ENCODE data around the gene DNAJC18.

Gene DNAJC18

DNA sequence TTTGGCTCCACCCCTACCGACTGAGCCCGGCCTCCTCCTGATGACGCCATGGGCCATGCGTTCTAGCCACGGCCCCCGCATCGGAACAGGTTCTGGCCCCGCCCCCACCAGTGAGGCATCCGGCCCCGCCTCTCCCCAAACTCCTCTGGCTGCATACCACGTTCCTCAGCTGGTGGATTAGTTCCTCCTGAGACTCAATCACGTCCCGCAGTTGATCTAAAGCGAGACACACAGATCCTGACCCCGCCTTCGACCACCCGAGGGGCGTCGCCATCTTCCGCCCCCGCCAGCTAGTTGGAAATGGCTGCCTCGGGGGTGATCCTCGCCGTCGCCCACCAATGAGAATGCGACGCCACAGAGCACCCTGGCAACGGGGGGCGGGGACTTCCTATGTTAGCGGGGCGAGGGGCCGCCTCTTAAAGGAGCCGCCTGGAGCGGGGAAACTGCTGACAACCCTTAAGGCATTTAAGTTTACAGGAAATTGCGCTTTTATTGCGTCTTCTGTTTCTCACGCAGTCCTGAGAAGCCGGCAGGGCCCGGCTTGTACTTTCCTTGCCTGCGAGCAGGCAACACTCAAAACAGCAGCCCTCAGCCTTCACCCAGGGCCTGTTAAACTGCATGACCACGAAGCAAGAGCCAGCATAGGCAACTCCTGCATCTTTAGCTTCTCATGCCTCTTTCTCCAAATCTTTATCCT lies 35.4 kb downstream of the DNAJC18 start, which contains the start of gene SPATA24 (continued):
- TF ChIP-seq, protein P1, sequence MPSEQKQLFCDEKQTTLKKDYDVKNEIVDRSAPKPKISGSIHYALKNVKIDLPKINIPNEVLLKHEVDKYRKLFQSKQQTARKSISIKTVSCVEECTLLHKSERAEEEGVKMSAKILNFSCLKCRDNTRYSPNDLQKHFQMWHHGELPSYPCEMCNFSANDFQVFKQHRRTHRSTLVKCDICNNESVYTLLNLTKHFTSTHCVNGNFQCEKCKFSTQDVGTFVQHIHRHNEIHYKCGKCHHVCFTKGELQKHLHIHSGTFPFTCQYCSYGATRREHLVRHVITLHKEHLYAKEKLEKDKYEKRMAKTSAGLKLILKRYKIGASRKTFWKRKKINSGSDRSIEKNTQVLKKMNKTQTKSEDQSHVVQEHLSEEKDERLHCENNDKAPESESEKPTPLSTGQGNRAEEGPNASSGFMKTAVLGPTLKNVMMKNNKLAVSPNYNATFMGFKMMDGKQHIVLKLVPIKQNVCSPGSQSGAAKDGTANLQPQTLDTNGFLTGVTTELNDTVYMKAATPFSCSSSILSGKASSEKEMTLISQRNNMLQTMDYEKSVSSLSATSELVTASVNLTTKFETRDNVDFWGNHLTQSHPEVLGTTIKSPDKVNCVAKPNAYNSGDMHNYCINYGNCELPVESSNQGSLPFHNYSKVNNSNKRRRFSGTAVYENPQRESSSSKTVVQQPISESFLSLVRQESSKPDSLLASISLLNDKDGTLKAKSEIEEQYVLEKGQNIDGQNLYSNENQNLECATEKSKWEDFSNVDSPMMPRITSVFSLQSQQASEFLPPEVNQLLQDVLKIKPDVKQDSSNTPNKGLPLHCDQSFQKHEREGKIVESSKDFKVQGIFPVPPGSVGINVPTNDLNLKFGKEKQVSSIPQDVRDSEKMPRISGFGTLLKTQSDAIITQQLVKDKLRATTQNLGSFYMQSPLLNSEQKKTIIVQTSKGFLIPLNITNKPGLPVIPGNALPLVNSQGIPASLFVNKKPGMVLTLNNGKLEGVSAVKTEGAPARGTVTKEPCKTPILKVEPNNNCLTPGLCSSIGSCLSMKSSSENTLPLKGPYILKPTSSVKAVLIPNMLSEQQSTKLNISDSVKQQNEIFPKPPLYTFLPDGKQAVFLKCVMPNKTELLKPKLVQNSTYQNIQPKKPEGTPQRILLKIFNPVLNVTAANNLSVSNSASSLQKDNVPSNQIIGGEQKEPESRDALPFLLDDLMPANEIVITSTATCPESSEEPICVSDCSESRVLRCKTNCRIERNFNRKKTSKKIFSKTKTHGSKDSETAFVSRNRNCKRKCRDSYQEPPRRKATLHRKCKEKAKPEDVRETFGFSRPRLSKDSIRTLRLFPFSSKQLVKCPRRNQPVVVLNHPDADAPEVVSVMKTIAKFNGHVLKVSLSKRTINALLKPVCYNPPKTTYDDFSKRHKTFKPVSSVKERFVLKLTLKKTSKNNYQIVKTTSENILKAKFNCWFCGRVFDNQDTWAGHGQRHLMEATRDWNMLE (tag by site-specific recombination; conservative IDR thresholded peaks at IDR 0.05; ENCODE audit: low read depth) = peak; percentile 16; the same call in 1 of the 2 replicates
- peak; percentile 40; the same call in 1 of the 2 replicates for TF ChIP-seq ZNF394 (tag by site-specific recombination; IDR thresholded peaks at IDR 0.05; ENCODE audit: borderline replicate concordance)
- TF ChIP-seq ZFP41 (tag by site-specific recombination; IDR thresholded peaks at IDR 0.05; ENCODE audit: borderline replicate concordance) = no peak
- TF ChIP-seq, protein P2, sequence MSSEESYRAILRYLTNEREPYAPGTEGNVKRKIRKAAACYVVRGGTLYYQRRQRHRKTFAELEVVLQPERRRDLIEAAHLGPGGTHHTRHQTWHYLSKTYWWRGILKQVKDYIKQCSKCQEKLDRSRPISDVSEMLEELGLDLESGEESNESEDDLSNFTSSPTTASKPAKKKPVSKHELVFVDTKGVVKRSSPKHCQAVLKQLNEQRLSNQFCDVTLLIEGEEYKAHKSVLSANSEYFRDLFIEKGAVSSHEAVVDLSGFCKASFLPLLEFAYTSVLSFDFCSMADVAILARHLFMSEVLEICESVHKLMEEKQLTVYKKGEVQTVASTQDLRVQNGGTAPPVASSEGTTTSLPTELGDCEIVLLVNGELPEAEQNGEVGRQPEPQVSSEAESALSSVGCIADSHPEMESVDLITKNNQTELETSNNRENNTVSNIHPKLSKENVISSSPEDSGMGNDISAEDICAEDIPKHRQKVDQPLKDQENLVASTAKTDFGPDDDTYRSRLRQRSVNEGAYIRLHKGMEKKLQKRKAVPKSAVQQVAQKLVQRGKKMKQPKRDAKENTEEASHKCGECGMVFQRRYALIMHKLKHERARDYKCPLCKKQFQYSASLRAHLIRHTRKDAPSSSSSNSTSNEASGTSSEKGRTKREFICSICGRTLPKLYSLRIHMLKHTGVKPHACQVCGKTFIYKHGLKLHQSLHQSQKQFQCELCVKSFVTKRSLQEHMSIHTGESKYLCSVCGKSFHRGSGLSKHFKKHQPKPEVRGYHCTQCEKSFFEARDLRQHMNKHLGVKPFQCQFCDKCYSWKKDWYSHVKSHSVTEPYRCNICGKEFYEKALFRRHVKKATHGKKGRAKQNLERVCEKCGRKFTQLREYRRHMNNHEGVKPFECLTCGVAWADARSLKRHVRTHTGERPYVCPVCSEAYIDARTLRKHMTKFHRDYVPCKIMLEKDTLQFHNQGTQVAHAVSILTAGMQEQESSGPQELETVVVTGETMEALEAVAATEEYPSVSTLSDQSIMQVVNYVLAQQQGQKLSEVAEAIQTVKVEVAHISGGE (tag by site-specific recombination; conservative IDR thresholded peaks at IDR 0.05; ENCODE audit: low read depth) = 0 out of 2 replicates have a peak, but pooled peaks have one; percentile 7
- TF ChIP-seq, protein P3, sequence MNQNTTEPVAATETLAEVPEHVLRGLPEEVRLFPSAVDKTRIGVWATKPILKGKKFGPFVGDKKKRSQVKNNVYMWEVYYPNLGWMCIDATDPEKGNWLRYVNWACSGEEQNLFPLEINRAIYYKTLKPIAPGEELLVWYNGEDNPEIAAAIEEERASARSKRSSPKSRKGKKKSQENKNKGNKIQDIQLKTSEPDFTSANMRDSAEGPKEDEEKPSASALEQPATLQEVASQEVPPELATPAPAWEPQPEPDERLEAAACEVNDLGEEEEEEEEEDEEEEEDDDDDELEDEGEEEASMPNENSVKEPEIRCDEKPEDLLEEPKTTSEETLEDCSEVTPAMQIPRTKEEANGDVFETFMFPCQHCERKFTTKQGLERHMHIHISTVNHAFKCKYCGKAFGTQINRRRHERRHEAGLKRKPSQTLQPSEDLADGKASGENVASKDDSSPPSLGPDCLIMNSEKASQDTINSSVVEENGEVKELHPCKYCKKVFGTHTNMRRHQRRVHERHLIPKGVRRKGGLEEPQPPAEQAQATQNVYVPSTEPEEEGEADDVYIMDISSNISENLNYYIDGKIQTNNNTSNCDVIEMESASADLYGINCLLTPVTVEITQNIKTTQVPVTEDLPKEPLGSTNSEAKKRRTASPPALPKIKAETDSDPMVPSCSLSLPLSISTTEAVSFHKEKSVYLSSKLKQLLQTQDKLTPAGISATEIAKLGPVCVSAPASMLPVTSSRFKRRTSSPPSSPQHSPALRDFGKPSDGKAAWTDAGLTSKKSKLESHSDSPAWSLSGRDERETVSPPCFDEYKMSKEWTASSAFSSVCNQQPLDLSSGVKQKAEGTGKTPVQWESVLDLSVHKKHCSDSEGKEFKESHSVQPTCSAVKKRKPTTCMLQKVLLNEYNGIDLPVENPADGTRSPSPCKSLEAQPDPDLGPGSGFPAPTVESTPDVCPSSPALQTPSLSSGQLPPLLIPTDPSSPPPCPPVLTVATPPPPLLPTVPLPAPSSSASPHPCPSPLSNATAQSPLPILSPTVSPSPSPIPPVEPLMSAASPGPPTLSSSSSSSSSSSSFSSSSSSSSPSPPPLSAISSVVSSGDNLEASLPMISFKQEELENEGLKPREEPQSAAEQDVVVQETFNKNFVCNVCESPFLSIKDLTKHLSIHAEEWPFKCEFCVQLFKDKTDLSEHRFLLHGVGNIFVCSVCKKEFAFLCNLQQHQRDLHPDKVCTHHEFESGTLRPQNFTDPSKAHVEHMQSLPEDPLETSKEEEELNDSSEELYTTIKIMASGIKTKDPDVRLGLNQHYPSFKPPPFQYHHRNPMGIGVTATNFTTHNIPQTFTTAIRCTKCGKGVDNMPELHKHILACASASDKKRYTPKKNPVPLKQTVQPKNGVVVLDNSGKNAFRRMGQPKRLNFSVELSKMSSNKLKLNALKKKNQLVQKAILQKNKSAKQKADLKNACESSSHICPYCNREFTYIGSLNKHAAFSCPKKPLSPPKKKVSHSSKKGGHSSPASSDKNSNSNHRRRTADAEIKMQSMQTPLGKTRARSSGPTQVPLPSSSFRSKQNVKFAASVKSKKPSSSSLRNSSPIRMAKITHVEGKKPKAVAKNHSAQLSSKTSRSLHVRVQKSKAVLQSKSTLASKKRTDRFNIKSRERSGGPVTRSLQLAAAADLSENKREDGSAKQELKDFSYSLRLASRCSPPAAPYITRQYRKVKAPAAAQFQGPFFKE (tag by site-specific recombination; IDR thresholded peaks at IDR 0.05; ENCODE audit: borderline replicate concordance) = no peak
- TF ChIP-seq, protein P4, sequence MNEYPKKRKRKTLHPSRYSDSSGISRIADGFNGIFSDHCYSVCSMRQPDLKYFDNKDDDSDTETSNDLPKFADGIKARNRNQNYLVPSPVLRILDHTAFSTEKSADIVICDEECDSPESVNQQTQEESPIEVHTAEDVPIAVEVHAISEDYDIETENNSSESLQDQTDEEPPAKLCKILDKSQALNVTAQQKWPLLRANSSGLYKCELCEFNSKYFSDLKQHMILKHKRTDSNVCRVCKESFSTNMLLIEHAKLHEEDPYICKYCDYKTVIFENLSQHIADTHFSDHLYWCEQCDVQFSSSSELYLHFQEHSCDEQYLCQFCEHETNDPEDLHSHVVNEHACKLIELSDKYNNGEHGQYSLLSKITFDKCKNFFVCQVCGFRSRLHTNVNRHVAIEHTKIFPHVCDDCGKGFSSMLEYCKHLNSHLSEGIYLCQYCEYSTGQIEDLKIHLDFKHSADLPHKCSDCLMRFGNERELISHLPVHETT (tag by site-specific recombination; IDR thresholded peaks at IDR 0.05) = peak; percentile 84
- TF ChIP-seq HOXD13 (CRISPR knock-in tag; IDR thresholded peaks at IDR 0.05; ENCODE audit: borderline replicate concordance) = no peak
- TF ChIP-seq ZNF596 (tag by site-specific recombination; IDR thresholded peaks at IDR 0.05) = no peak
- TF ChIP-seq EGR2 (tag by site-specific recombination; IDR thresholded peaks at IDR 0.05; ENCODE audit: low read depth) = peak; percentile 95
- TF ChIP-seq YY1 (tag by site-specific recombination; IDR thresholded peaks at IDR 0.05) = peak; percentile 99
- TF ChIP-seq ZNF521 (tag by site-specific recombination; IDR thresholded peaks at IDR 0.05) = no peak
- no peak for TF ChIP-seq ZNF146 (tag by site-specific recombination; IDR thresholded peaks at IDR 0.05)
- TF ChIP-seq, protein P5, sequence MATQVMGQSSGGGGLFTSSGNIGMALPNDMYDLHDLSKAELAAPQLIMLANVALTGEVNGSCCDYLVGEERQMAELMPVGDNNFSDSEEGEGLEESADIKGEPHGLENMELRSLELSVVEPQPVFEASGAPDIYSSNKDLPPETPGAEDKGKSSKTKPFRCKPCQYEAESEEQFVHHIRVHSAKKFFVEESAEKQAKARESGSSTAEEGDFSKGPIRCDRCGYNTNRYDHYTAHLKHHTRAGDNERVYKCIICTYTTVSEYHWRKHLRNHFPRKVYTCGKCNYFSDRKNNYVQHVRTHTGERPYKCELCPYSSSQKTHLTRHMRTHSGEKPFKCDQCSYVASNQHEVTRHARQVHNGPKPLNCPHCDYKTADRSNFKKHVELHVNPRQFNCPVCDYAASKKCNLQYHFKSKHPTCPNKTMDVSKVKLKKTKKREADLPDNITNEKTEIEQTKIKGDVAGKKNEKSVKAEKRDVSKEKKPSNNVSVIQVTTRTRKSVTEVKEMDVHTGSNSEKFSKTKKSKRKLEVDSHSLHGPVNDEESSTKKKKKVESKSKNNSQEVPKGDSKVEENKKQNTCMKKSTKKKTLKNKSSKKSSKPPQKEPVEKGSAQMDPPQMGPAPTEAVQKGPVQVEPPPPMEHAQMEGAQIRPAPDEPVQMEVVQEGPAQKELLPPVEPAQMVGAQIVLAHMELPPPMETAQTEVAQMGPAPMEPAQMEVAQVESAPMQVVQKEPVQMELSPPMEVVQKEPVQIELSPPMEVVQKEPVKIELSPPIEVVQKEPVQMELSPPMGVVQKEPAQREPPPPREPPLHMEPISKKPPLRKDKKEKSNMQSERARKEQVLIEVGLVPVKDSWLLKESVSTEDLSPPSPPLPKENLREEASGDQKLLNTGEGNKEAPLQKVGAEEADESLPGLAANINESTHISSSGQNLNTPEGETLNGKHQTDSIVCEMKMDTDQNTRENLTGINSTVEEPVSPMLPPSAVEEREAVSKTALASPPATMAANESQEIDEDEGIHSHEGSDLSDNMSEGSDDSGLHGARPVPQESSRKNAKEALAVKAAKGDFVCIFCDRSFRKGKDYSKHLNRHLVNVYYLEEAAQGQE (tag by site-specific recombination; IDR thresholded peaks at IDR 0.05) = peak; percentile 4; the same call in 1 of the 2 replicates
- TF ChIP-seq ZBTB17 (tag by site-specific recombination; IDR thresholded peaks at IDR 0.05) = peak; percentile 96
- TF ChIP-seq ZNF626 (tag by site-specific recombination; IDR thresholded peaks at IDR 0.05) = no peak

Data from HEK293 (cell line).